Suppressor macrophage (primary cell): ENCODE data around the gene PLPP7.
"Not testable (repeated sequence)": the region's sequence is repeated elsewhere in the genome, so short reads cannot be mapped to it uniquely, and the experiment has no call there.

Experiments used
- DNase-seq, 4 experiments: peaks; one replicate each; pipeline ENCODE4 v3.0.0-alpha.2; 2020 to 2022

PLPP7 gene

GRCh38 chr9:131266266-131267229, 23.0 kb upstream of the PLPP7 start:
- DNase-seq: peak in 2 of 4 experiments; percentile 25 to 49

DNA sequence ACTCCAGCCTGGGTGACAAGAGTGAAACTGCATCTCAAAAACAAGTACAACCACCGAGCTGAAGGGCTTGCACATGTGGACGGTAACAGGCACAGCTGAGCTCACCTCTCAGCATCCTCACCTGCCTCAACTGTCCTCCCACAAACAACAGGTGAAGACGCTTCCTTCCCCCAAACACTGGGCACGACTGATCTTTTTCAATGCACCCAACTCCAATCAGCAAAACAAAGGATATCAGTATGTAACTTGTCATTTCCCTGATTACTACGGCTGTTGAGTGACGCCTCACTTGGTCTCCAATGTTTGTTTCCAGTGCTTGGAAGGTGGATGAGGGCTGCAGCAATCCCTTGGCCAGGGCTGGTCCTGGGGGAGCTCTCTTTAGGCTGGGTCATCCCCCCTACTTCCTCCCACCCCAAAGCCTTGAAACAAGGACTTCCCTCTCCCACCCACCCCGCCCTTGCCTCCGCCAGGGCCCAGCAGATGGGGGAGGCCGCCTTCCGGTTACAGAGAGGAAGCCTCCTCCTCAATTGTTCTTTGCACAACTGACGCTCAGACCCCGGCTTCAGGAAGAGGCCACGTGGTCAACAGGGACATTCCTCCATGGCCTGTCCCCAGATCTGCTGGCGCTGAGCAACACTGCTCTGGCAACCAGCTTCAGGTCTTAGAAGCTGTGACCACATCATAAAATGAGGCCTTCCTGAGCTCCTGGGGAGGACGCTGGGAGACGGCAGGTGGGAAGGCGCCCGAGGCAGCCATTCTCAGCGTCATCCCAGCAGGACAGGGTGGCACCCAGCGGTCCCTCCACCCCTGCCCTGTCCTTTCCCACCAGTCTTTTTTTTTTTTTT, 19.1 kb upstream of the PLPP7 start:
- DNase-seq: peak; percentile 88 to 96 (median 94)

GRCh38 chr9:131271016-131271273, 18.6 kb upstream of the PLPP7 start:
- not testable (repeated sequence) for DNase-seq

GRCh38 chr9:131271506-131271931, 18.0 kb upstream of the PLPP7 start:
- DNase-seq: no peak

DNA sequence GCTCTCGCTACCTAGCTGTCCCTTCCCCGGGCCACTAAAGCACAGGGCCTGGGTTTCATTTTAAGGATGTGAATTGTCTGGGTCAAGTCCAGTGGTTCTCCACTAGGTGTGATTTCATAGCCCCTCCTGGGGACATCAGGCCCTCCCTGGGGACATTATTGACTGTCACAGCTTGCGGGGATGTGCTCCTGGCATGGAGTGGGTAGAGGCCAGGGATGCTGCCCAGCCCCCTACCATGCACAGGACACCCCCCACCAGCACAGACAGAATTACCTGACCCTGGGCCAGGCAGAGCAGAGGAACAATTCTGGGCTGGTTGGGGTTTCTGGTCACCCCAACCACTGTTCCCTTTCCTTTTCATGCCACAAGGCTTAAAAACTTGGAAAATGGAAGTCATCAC, 17.3 kb upstream of the PLPP7 start:
- no peak for DNase-seq

DNA sequence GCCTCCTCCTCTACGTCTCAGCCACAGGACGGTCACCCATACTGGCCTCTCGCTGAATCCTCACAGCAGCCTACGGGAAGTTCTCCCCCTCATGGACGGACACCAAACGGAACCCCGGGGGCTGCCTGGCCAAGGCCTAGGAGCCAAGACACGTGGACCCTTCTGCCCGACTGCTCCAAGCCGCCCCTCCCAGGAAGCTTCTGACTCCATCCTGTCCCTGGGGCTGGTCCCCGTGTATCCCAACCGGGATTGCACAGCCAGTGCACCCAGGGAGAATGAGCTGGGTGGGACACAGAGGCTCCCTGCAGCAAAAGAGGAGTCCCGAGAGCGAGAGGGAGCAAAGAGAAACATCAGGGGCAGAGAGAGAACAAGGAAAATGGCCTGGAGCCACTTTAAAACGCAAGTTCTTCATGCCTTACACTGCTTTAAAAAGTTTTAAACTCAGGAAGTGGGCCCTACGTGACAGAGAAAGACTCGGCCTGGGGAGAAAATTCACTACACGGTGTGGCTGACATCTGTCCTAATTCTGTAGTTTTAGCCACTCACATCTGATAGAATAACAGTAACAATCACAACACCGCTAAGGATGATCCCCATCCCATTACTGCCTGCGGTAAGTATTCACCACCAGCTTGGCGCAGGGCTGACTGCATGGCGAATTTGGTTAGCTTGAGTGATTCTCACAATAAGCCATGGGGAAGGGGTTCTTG, 16.2 kb upstream of the PLPP7 start:
- peak; percentile 79 to 87 (median 82) for DNase-seq

- DNase-seq: peak; percentile 80 to 91 (median 86)
Observed at GRCh38 chr9:131273856-131274673, 15.5 kb upstream of the PLPP7 start.

- DNase-seq: peak; percentile 85 to 92 (median 88)
Observed at GRCh38 chr9:131274674-131275331, 14.7 kb upstream of the PLPP7 start.

GRCh38 chr9:131275332-131276093, 14.0 kb upstream of the PLPP7 start:
- DNase-seq: peak; percentile 61 to 78 (median 72)

GRCh38 chr9:131276094-131276888, 13.2 kb upstream of the PLPP7 start, which contains the start of gene FAM78A:
FAM78A (minus strand) TSS chr9:131276510; CDS start chr9:131276179, 331 bp downstream.
- peak; percentile 84 to 94 (median 89) for DNase-seq

GRCh38 chr9:131276891-131277286, 12.6 kb upstream of the PLPP7 start:
- peak; percentile 63 to 84 (median 74) for DNase-seq

GRCh38 chr9:131277287-131277909, 12.1 kb upstream of the PLPP7 start:
- peak in 2 of 4 experiments; percentile 10 to 53 for DNase-seq

GRCh38 chr9:131277910-131278701, 11.4 kb upstream of the PLPP7 start:
- peak; percentile 69 to 91 (median 82) for DNase-seq

DNA sequence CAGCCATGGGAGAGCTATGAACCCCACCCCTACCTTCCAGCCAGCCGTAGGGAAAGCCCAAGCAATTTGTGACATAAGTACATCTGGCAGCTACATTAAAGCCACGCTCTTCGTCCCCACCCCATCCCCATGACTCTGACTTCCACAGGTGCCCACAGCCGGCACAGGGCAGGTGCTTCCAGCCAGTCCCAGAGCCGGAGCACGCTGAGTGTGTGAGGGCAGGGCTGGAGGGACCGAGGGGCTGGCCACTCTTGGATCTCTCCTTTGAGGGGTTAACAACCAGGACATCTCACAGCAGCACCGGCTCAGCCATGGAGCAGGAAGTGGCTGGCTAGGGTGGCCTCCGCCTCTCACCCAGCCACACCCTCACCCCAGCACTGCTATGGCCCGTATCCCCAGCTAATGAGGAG, 10.8 kb upstream of the PLPP7 start:
- peak in 2 of 4 experiments; percentile 14 to 51 for DNase-seq

- DNase-seq: no peak
Observed at GRCh38 chr9:131279196-131279862, 10.2 kb upstream of the PLPP7 start.

DNA sequence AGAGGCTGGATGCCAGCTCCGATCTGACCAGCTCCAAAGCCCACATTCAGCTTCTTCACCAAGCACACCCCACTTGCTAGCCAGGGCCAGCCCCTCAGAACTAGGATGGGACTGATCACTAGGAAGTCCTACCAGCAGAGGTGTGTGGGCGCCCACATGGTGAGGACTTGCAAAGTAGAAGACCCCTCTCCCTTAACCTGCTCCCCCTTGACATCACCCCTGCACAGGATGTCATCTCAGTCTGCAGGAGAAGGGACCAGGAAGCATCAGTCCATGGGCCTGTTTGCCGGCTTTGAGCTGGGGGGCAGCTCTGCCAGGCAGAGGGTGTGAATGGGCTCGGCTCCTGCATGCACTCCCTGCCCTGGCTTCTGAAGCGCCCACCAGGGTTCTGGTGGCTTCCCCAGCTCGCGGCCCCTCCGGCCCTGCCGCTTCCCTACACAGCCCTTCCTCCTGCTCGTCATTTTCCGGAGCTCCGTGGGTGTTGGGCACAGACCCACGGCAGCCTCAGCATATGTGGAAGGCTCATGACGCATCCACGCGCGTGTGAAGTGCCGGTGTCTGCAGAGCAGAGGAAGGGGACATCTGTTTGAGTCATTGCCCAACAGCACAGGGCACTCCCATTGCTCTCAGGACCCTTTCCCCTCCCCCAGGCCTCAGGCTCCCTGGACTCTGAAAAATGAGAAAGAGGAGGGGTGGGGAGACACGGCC, 9.5 kb upstream of the PLPP7 start:
- DNase-seq: peak; percentile 81 to 90 (median 87)

- DNase-seq: no peak
Observed at GRCh38 chr9:131280660-131281059, 8.9 kb upstream of the PLPP7 start.
